HUES64 (cell line): Measurements from ENCODE around the gene UBASH3B.
A peak's percentile ranks its signal among the peaks of the same experiment; 100 is the strongest.
"Not testable (repeated sequence)": the region's sequence is repeated elsewhere in the genome, so short reads cannot be mapped to it uniquely, and the experiment has no call there.

Experiments
- H3K27ac ChIP-seq: 2 replicates; pipeline ENCODE4 v1.7.0; 2013; ENCODE audit warnings: low read depth, low read length, inconsistent platforms
- H3K27me3 ChIP-seq: 2 replicates; pipeline ENCODE4 v1.6.1; 2013; ENCODE audit warnings: mild to moderate bottlenecking, low read length; ENCODE audit not compliant: insufficient read depth
- H3K36me3 ChIP-seq: 2 replicates; pipeline ENCODE4 v1.6.1; 2013; ENCODE audit warnings: mild to moderate bottlenecking, low read length; ENCODE audit not compliant: insufficient read depth
- H3K4me1 ChIP-seq: 2 replicates; pipeline ENCODE4 v1.6.1; 2013; ENCODE audit warnings: mild to moderate bottlenecking, low read length, moderate library complexity; ENCODE audit not compliant: insufficient read depth
- H3K4me3 ChIP-seq: 2 replicates; pipeline ENCODE4 v1.5.1; 2013; ENCODE audit warnings: mild to moderate bottlenecking, low read length, moderate library complexity
- H3K9ac ChIP-seq: 2 replicates; pipeline ENCODE4 v1.6.1; 2013; ENCODE audit warnings: mild to moderate bottlenecking, low read depth, low read length
- H3K9me3 ChIP-seq: 2 replicates; pipeline ENCODE4 v1.6.1; 2013; ENCODE audit warnings: low read depth, low read length; ENCODE audit not compliant: insufficient read depth
- WGBS: fragments of 150-250, 120-280 bp; methylation state at CpG from one replicate; pipeline ENCODE4 v1.1.7; 2013; ENCODE audit warnings: missing lambda C conversion rate; 5-methylcytosine and 5-hydroxymethylcytosine counted together

UBASH3B gene

GRCh38 chr11:122723576-122723975, 68.1 kb downstream of the UBASH3B start:
- Histone ChIP-seq H3K27me3 (no peaks in the 10 kb centered on the region), H3K27ac (no peak overlapping the region), H3K36me3 (no peaks in the 10 kb centered on the region), H3K4me3 (no peak overlapping the region), H3K4me1 (peaks cover 24% of the 10 kb centered on the region; the same call in 1 of the 2 replicates), H3K9ac (no peak overlapping the region), H3K9me3 (no peaks in the 10 kb centered on the region)
- WGBS = 84% methylated on average over 3 of the region's 3 CpGs

DNA sequence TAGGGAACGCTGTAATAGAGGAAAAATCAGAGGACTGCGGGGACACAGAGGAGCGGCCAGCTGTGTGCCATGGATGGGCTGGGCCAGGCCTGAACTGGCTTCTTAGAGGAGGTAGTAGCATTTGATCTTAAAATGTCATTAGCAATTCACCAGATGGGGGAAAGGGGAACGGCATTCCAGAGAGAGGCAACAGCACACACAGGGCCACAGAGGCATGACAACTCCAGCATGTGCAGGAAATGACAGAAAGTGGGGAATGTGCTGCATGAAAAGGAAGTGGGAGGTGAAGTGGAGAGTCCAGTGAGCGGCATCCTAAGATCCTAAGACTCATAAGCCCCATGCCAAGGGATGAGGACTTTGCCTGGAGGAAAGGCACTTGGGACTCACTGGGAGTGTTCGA, 69.0 kb downstream of the UBASH3B start:
- Histone ChIP-seq H3K4me1 (peaks cover 24% of the 10 kb centered on the region; the same call in 1 of the 2 replicates), H3K9me3 (no peaks in the 10 kb centered on the region), H3K9ac (no peak overlapping the region), H3K27me3 (no peaks in the 10 kb centered on the region), H3K27ac (no peak overlapping the region), H3K36me3 (no peaks in the 10 kb centered on the region), H3K4me3 (no peak overlapping the region)
- 61% methylated on average over 5 of the region's 6 CpGs for WGBS

GRCh38 chr11:122726028-122726427, 70.5 kb downstream of the UBASH3B start:
- WGBS = 98% methylated on average over 9 of the region's 9 CpGs
- H3K4me1 ChIP-seq = peaks cover 24% of the 10 kb centered on the region; the same call in 1 of the 2 replicates
- H3K9me3 ChIP-seq = no peaks in the 10 kb centered on the region
- H3K27me3 ChIP-seq = no peaks in the 10 kb centered on the region
- H3K36me3 ChIP-seq = no peaks in the 10 kb centered on the region
- H3K4me3 ChIP-seq = no peak overlapping the region
- H3K27ac ChIP-seq = no peak overlapping the region
- H3K9ac ChIP-seq = no peak overlapping the region

DNA sequence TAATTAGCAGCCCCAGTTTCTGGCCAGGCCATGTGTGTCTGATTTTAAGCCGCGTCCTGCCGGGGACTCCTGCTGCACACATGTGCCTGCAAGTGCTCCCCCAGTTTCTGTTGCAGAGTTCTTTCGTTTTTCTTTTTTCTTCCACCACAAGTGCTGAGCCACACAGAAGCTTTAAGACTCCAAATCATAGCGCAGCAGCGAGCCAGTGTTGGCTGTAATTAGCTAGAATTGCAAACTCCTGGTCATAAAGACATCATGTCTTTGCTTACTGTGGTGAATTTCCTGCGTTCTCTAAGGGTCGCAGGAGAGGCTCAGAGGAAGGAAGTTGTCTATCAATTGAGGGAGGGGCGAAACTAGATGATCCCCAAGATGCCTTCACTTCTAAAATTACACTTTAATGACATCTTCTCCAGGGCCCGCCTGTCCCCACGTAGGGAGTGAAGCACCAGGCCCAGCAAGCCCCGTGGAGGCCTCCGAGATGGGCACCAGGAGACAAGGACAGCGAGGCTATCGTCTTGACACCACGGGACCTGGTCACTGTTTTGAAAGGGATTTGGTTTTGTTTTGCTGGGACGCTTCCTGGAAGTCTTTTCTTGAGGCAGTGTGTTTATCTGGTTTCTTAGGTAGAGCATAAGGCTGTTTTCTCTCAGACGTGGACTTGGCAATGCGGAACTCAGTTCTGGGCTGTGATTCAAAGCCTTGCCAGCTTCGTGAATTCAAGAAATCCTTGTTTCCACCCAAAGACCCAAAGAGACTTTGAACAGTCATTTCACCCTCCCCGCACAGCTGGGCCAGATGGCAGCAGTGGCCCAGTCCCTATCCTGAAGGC, 71.8 kb downstream of the UBASH3B start:
- H3K27me3 ChIP-seq = no peaks in the 10 kb centered on the region
- H3K9me3 ChIP-seq = no peaks in the 10 kb centered on the region
- no peaks in the 10 kb centered on the region for H3K36me3 ChIP-seq
- peaks cover 24% of the 10 kb centered on the region; the same call in 1 of the 2 replicates for H3K4me1 ChIP-seq
- 84% methylated on average over 21 of the region's 21 CpGs for WGBS
- H3K4me3 ChIP-seq = no peak overlapping the region
- H3K9ac ChIP-seq = no peak overlapping the region
- H3K27ac ChIP-seq = no peak overlapping the region

GRCh38 chr11:122728561-122728960, 73.0 kb downstream of the UBASH3B start:
- peaks cover 26% of the 10 kb centered on the region; the same call in 1 of the 2 replicates for H3K4me1 ChIP-seq
- no peak overlapping the region for H3K4me3 ChIP-seq

GRCh38 chr11:122729139-122729538, 73.6 kb downstream of the UBASH3B start:
- 95% methylated on average over 4 of the region's 4 CpGs for WGBS
- peaks cover 20% of the 10 kb centered on the region; the same call in 1 of the 2 replicates for H3K4me1 ChIP-seq

More at GRCh38 chr11:122728561-122728960, 73.0 kb downstream of the UBASH3B start:
- WGBS = 93% methylated on average over 2 of the region's 2 CpGs
- no peaks in the 10 kb centered on the region for H3K27me3 ChIP-seq
- H3K27ac ChIP-seq = no peak overlapping the region
- no peak overlapping the region for H3K9ac ChIP-seq
- no peaks in the 10 kb centered on the region for H3K9me3 ChIP-seq
- no peaks in the 10 kb centered on the region for H3K36me3 ChIP-seq

DNA sequence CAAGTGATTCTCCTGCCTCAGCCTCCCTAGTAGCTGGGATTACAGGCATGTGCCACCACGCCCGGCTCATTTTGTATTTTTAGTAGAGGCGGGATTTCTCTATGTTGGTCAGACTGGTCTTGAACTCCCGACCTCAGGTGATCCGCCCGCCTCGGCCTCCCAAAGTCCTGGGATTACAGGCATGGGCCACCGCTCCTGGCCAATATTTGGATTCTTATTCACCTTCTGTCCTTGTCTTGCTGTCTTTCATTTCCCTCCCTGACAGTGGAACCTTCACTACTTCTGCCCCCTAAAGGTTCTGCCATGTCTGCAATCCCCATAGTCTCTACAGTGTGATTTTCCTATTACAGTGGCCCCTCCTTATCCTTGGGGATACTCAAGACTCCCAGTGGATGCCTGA, 75.2 kb downstream of the UBASH3B start:
- not testable (repeated sequence) for H3K36me3 ChIP-seq, H3K27me3 ChIP-seq, H3K9me3 ChIP-seq, H3K27ac ChIP-seq, H3K9ac ChIP-seq, H3K4me3 ChIP-seq
- peaks cover 14% of the 10 kb centered on the region; the same call in 1 of the 2 replicates for H3K4me1 ChIP-seq
- WGBS = 94% methylated on average over 8 of the region's 8 CpGs

More at GRCh38 chr11:122729139-122729538, 73.6 kb downstream of the UBASH3B start:
- Histone ChIP-seq H3K9ac (no peak overlapping the region), H3K36me3 (no peaks in the 10 kb centered on the region), H3K27ac (no peak overlapping the region), H3K4me3 (no peak overlapping the region), H3K27me3 (no peaks in the 10 kb centered on the region), H3K9me3 (no peaks in the 10 kb centered on the region)

GRCh38 chr11:122731500-122731913, 76.0 kb downstream of the UBASH3B start:
- Histone ChIP-seq H3K9me3 (no peaks in the 10 kb centered on the region), H3K27me3 (no peaks in the 10 kb centered on the region), H3K9ac (no peak overlapping the region), H3K36me3 (no peaks in the 10 kb centered on the region), H3K27ac (no peak overlapping the region), H3K4me1 (peaks cover 14% of the 10 kb centered on the region; the same call in 1 of the 2 replicates), H3K4me3 (no peak overlapping the region)
- WGBS = 100% methylated on average over 2 of the region's 2 CpGs

GRCh38 chr11:122732342-122733315, 77.1 kb downstream of the UBASH3B start:
- Histone ChIP-seq H3K27ac (0 out of 2 replicates have a peak overlapping the region, but pooled peaks have one; percentile 10), H3K27me3 (no peaks in the 10 kb centered on the region), H3K9me3 (no peaks in the 10 kb centered on the region), H3K9ac (no peak overlapping the region), H3K4me3 (no peak overlapping the region), H3K4me1 (peaks cover 6% of the 10 kb centered on the region; the same call in 1 of the 2 replicates), H3K36me3 (no peaks in the 10 kb centered on the region)
- 75% methylated on average over 6 of the region's 8 CpGs for WGBS

- H3K4me3 ChIP-seq = no peak overlapping the region
- no peaks in the 10 kb centered on the region for H3K36me3 ChIP-seq
- no peak overlapping the region for H3K27ac ChIP-seq
- no peak overlapping the region for H3K9ac ChIP-seq
- no peaks in the 10 kb centered on the region for H3K27me3 ChIP-seq
- H3K9me3 ChIP-seq = no peaks in the 10 kb centered on the region
- H3K4me1 ChIP-seq = peaks cover 12% of the 10 kb centered on the region
- WGBS = 95% methylated on average over 4 of the region's 4 CpGs
Observed at GRCh38 chr11:122733318-122733717, 77.8 kb downstream of the UBASH3B start.
